ENCODE measurements around the gene ATG12.

DNA sequence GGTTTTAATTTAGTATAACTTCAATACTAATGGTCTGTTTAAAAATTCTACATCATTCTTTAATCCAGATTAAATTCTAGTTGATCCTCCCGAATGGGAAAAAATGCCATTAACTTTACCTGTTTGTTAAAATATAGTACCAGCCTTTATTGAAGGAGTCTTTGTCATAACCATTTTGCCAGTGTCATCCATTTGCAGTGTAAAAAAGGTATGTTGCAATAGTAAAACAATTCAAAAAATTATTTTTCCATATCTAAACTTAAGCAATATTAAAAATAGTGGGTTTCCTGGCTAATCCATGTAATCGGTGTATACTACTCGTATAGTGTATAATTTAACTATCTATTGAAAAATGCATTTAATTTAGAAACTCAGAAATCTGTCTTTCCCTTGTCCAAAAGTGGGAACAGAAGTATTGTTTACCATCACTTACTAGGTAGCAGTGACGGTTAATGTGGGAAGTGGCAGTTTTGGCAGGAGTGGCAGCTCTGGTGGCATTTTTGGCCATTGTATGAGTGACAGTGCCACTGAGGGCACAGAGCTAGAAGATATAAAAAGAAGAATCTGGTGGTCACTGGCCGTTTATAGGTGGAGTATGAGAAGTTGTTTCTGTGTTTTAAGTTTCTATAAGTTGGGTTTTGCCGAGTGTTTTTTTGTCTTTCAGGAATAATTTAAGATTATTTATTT is 2.2 kb upstream of the ATG12 start:
- TF ChIP-seq, protein P1, sequence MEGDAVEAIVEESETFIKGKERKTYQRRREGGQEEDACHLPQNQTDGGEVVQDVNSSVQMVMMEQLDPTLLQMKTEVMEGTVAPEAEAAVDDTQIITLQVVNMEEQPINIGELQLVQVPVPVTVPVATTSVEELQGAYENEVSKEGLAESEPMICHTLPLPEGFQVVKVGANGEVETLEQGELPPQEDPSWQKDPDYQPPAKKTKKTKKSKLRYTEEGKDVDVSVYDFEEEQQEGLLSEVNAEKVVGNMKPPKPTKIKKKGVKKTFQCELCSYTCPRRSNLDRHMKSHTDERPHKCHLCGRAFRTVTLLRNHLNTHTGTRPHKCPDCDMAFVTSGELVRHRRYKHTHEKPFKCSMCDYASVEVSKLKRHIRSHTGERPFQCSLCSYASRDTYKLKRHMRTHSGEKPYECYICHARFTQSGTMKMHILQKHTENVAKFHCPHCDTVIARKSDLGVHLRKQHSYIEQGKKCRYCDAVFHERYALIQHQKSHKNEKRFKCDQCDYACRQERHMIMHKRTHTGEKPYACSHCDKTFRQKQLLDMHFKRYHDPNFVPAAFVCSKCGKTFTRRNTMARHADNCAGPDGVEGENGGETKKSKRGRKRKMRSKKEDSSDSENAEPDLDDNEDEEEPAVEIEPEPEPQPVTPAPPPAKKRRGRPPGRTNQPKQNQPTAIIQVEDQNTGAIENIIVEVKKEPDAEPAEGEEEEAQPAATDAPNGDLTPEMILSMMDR (IDR thresholded peaks at IDR 0.05) = no peak
- TF ChIP-seq POLR2A (IDR thresholded peaks at IDR 0.05) = no peak
